OCI-LY3 (cell line): ENCODE data around the gene TECTA.

Source experiments
- H2AFZ ChIP-seq: fragments of 200-600, 300-600 bp; shearing (Covaris generic); 2 replicates; pipeline ENCODE4 v1.6.0; 2014; ENCODE audit warnings: antibody characterized with exemption, low read depth, low read length
- H3K27ac ChIP-seq: fragments of 200-600, 300-600 bp; sonication (generic); 2 replicates; pipeline ENCODE4 v1.5.1; 2014; ENCODE audit warnings: mild to moderate bottlenecking, low read length, moderate library complexity, mixed read lengths
- H3K27me3 ChIP-seq: fragments of 200-600, 300-600 bp; sonication (generic); 2 replicates; pipeline ENCODE4 v1.6.1; 2014; ENCODE audit warnings: low read depth, low read length, mixed read lengths
- H3K36me3 ChIP-seq: fragments of 200-600, 300-600 bp; sonication (generic); replicated peaks from 2 replicates; pipeline ENCODE3; 2014; ENCODE audit warnings: low read depth, low read length, mixed read lengths
- H3K4me1 ChIP-seq: fragments of 300-600, 200-600 bp; sonication (generic); 2 replicates; pipeline ENCODE4 v1.6.1; 2014; ENCODE audit warnings: low read length, mixed read lengths
- H3K4me2 ChIP-seq: fragments of 200-600, 300-600 bp; sonication (generic); 2 replicates; pipeline ENCODE4 v1.6.1; 2014; ENCODE audit warnings: low read length, mixed read lengths
- H3K4me3 ChIP-seq: fragments of 300-600, 200-600 bp; sonication (generic); 2 replicates; pipeline ENCODE4 v1.5.1; 2014; ENCODE audit warnings: antibody characterized with exemption, mild to moderate bottlenecking, low read length, moderate library complexity
- H3K79me2 ChIP-seq: fragments of 300-600, 200-600 bp; shearing (Covaris generic); 2 replicates; pipeline ENCODE4 v1.6.1; 2014; ENCODE audit warnings: mild to moderate bottlenecking, low read length, mixed read lengths
- H3K9ac ChIP-seq: fragments of 300-600, 200-600 bp; shearing (Covaris generic); 2 replicates; pipeline ENCODE4 v1.6.0; 2014; ENCODE audit warnings: mild to moderate bottlenecking, low read length, moderate library complexity
- H3K9me3 ChIP-seq: fragments of 200-600, 300-600 bp; shearing (Covaris generic); 2 replicates; pipeline ENCODE4 v1.6.1; 2014; ENCODE audit warnings: low read length, mixed read lengths; ENCODE audit not compliant: insufficient read depth
- H4K20me1 ChIP-seq: fragments of 200-600, 300-600 bp; sonication (generic); 2 replicates; pipeline ENCODE4 v1.6.1; 2016; ENCODE audit warnings: low read length, mixed read lengths; ENCODE audit not compliant: insufficient read depth
- EZH2phosphoT487 ChIP-seq: fragments of 200-600 bp; shearing (Covaris generic); IDR thresholded peaks from 2 replicates; pipeline ENCODE4 v1.6.1; 2018; ENCODE audit warnings: antibody characterized with exemption, mixed run types, low read depth
- TF ChIP-seq, protein P1 (sequence below): fragments of 200-600, 300-600 bp; sonication (generic); IDR thresholded peaks from 2 replicates; pipeline ENCODE4 v1.5.1; 2014; ENCODE audit warnings: antibody characterized with exemption, low read length, low read depth

Gene TECTA

DNA sequence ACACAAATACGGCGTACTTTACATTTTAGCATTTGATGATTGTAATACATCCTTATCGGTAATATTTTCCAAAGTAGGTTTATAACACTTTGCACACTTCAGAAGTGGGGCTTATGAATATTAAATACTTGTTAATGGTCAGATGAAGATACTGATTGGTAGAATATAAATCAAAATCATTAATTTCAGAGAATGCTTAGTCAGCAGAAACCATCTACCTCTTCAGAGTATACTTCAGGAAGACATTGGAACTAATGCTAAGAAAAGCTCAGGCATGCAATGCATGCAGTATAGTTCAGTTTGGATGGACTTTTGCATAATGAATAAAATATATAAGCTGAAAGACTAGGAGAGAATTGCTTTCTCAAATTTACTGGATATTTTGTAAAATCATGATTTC lies 19.7 kb upstream of the TECTA start:
- Histone ChIP-seq H3K4me3 (no peak overlapping the region), H4K20me1 (no peaks in the 10 kb centered on the region), H3K36me3 (peaks cover 4% of the 10 kb centered on the region), H3K27ac (no peak overlapping the region), H2AFZ (no peak overlapping the region), H3K9ac (no peak overlapping the region), H3K9me3 (no peaks in the 10 kb centered on the region), H3K79me2 (no peaks in the 10 kb centered on the region), H3K4me1 (peaks cover 2% of the 10 kb centered on the region; the same call in 1 of the 2 replicates), H3K4me2 (no peak overlapping the region), H3K27me3 (no peaks in the 10 kb centered on the region)
- TF ChIP-seq, protein P1, sequence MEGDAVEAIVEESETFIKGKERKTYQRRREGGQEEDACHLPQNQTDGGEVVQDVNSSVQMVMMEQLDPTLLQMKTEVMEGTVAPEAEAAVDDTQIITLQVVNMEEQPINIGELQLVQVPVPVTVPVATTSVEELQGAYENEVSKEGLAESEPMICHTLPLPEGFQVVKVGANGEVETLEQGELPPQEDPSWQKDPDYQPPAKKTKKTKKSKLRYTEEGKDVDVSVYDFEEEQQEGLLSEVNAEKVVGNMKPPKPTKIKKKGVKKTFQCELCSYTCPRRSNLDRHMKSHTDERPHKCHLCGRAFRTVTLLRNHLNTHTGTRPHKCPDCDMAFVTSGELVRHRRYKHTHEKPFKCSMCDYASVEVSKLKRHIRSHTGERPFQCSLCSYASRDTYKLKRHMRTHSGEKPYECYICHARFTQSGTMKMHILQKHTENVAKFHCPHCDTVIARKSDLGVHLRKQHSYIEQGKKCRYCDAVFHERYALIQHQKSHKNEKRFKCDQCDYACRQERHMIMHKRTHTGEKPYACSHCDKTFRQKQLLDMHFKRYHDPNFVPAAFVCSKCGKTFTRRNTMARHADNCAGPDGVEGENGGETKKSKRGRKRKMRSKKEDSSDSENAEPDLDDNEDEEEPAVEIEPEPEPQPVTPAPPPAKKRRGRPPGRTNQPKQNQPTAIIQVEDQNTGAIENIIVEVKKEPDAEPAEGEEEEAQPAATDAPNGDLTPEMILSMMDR: no peak
- no peak for TF ChIP-seq EZH2phosphoT487

DNA sequence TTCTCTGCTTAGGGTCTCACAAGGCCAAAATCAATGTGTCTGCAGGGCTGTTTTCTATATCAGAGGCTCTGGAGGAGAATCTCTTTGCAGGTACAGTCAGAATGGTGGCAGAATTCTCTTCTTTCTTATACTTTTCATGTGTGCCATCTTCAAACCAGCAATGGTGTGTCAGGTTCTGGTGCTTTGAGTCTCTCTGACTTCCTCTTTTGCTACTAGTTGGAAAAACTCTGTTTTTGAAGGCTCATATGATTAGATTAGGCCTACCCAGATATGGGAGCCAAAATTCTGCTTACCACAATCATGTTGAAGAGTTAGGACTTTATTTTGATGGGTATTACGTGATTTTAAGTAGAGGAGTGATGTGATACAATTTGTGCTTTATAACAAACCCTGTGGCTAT lies 18.8 kb upstream of the TECTA start:
- Histone ChIP-seq H3K36me3 (peaks cover 7% of the 10 kb centered on the region), H3K4me3 (no peak overlapping the region)
- no peak for TF ChIP-seq EZH2phosphoT487
- TF ChIP-seq, protein P1: no peak

DNA sequence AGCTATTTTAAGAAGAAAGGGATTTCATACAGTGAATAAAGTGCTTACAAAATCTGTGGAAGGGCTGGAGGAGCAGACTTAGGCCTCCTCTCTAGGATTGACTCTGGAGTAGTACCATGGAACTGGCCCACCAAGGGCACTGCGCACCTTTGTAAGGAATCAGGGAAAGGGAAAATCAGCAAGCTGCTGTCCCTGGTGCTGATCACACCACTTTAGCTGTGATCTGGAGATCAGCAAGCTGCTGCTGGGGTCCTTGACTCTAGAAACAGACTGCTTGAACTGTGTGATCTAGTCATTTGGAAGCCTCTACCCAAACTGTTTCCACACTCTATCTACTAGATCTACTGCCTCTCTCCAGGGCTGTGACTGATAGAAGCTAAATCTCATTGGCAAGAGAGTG lies 18.4 kb upstream of the TECTA start:
- Histone ChIP-seq H4K20me1 (no peaks in the 10 kb centered on the region), H3K4me2 (no peak overlapping the region), H3K27me3 (no peaks in the 10 kb centered on the region), H3K4me3 (no peak overlapping the region), H3K36me3 (peaks cover 10% of the 10 kb centered on the region), H3K79me2 (no peaks in the 10 kb centered on the region), H3K4me1 (peaks cover 2% of the 10 kb centered on the region; the same call in 1 of the 2 replicates), H2AFZ (no peak overlapping the region), H3K9ac (no peak overlapping the region), H3K9me3 (no peaks in the 10 kb centered on the region), H3K27ac (no peak overlapping the region)
- no peak for TF ChIP-seq EZH2phosphoT487
- TF ChIP-seq, protein P1: no peak

More for the DNA sequence above, 18.8 kb upstream of the TECTA start:
- Histone ChIP-seq H3K4me2 (no peak overlapping the region), H4K20me1 (no peaks in the 10 kb centered on the region), H3K4me1 (peaks cover 2% of the 10 kb centered on the region; the same call in 1 of the 2 replicates), H3K79me2 (no peaks in the 10 kb centered on the region), H3K27me3 (no peaks in the 10 kb centered on the region), H3K9me3 (no peaks in the 10 kb centered on the region), H2AFZ (no peak overlapping the region), H3K9ac (no peak overlapping the region), H3K27ac (no peak overlapping the region)

DNA sequence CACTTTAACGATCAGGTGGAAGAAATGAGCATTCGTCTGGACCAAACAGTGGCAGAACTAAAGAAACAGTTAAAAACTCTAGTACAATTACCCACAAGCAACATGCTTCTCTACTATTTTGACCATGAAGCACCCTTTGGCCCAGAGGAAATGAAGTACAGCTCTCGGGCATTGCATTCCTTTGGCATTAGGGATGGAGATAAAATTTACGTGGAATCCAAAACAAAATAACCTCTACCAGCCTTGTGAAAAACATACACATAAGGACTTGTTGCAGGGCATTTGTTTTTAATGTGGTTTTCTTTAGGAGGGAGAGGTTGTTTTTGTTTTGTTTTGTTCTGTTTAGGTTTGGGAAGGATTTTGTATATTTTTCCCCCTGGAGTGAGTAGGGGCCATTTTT lies 14.2 kb upstream of the TECTA start:
- Histone ChIP-seq H3K27ac (no peak overlapping the region), H4K20me1 (no peaks in the 10 kb centered on the region), H3K79me2 (no peaks in the 10 kb centered on the region), H3K36me3 (peaks cover 8% of the 10 kb centered on the region), H3K9me3 (no peaks in the 10 kb centered on the region), H3K9ac (no peak overlapping the region), H3K4me3 (no peak overlapping the region), H3K4me1 (peaks cover 12% of the 10 kb centered on the region), H2AFZ (no peak overlapping the region), H3K4me2 (no peak overlapping the region), H3K27me3 (no peaks in the 10 kb centered on the region)
- TF ChIP-seq EZH2phosphoT487: no peak
- TF ChIP-seq, protein P1: no peak
